ENCODE data around the gene SLC15A5.

GRCh38 chr12:16241346-16241745, 36.1 kb downstream of the SLC15A5 start:
- TF ChIP-seq CTCF (IDR thresholded peaks at IDR 0.05; ENCODE audit: low read depth, low read length) = no peak
- TF ChIP-seq EZH2phosphoT487 (IDR thresholded peaks at IDR 0.05; ENCODE audit: low read depth) = no peak
